LNCaP clone FGC (cell line): ENCODE measurements around the gene ECHDC1.

Source experiments
- DNase-seq: peaks from one replicate; pipeline ENCODE4 v3.0.0-alpha.2; 2011; ENCODE audit warnings: low read depth
- H3K4me3 ChIP-seq: 2 replicates; pipeline ENCODE4 v1.5.1; 2011; ENCODE audit warnings: mild to moderate bottlenecking, low read depth, low read length, control low read depth
- CTCF ChIP-seq: IDR thresholded peaks from 2 replicates; pipeline ENCODE4 v1.5.1; 2012; ENCODE audit warnings: mild to moderate bottlenecking; ENCODE audit not compliant: control insufficient read depth, insufficient read depth; ENCODE audit errors: extremely low read depth

Gene ECHDC1

DNA sequence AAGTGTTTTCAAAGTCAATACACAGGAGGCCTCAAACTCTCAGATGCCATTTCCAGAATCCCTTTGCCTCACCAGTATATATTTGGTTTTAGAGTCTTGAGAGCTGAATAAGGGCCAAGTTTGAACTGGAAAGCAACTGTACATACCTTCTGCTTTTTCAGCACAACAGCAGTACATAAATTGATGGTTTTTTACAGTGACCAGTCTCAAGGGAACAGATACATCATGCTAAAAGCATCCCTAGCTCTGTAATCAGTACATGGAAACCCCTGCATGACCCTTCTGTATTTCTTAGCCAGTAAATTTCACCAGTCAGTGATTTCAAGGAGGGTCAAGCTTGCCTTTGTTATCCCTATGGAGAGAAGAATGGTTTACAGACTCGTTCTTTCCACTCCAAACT is 40.6 kb upstream of the ECHDC1 start:
- no peak for TF ChIP-seq CTCF
- no peak overlapping the region for H3K4me3 ChIP-seq
- no peak for DNase-seq

DNA sequence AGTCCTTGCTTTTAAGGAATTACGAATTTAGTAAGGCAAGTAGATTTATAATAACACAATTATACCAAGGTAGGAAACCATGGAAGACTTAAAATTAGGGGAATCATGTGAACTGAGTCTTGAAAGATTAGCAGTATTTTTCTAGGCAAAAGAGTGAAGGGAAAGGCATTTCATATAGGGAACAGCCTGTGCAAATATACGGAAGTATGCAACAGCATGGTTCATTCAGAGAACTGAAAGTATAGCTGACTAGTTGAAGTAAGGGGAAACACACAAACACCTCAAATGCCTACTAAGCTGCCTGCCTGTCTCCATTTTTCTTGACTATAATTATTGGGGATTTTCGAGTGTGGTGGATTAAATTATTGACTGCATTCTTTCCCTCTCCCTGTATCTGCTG is 39.0 kb upstream of the ECHDC1 start:
- no peak for TF ChIP-seq CTCF
- no peak overlapping the region for H3K4me3 ChIP-seq
- DNase-seq = no peak

- no peak overlapping the region for H3K4me3 ChIP-seq
- TF ChIP-seq CTCF = no peak
- no peak for DNase-seq
Measured at GRCh38 chr6:127381384-127381783, 38.0 kb upstream of the ECHDC1 start.

DNA sequence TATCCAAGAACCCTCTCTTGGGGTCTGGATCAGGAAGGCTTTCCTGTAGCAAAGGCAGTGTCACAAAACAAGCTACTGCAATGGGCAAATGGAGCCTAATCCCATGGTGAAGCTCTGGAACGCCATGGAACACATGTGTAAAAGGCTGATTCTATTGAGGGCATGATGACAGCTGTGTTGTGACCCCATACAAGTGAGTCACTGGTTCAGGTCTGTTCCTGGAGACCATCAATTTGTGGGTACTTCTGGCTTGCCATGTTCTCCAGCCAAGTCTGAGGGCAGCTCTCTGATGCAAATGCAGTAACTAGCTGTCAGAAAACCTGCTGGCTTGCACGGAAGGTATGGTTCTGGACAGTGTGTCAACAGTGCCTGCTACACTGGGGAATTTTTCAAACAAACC is 33.3 kb upstream of the ECHDC1 start:
- TF ChIP-seq CTCF = no peak
- H3K4me3 ChIP-seq = no peak overlapping the region
- DNase-seq = no peak

- no peak for DNase-seq
- TF ChIP-seq CTCF = no peak
- H3K4me3 ChIP-seq = no peak overlapping the region
Measured at GRCh38 chr6:127367023-127367375, 23.6 kb upstream of the ECHDC1 start.

- no peak overlapping the region for H3K4me3 ChIP-seq
- DNase-seq = no peak
Measured at GRCh38 chr6:127366282-127367022, 23.0 kb upstream of the ECHDC1 start.

More at GRCh38 chr6:127366282-127367022, 23.0 kb upstream of the ECHDC1 start:
- TF ChIP-seq CTCF = no peak
